H1 (cell line): ENCODE results near the gene ADAM12. TPM values are rescaled to one million over a fixed set of nuclear protein-coding genes. Genes with fewer than 3 reads are reported as not detected.

Experiments used
- CTCF ChIA-PET: fragments of 300-600 bp; sonication (Branson Sonifier 250); formaldehyde crosslinking; loops from one replicate; lab custom pipeline; 2021; ENCODE audit not compliant: partially characterized antibody; lab: Charles Lee
- POLR2A ChIA-PET: fragments of 300-600 bp; sonication (Branson Sonifier 250); formaldehyde crosslinking; loops from one replicate; lab custom pipeline; 2021; ENCODE audit warnings: inconsistent platforms; ENCODE audit not compliant: partially characterized antibody; lab: Charles Lee
- DNase-seq, 2 experiments: peaks; one replicate each; pipeline versions ENCODE4 v3.0.0 to v3.0.0-alpha.2; 2010 to 2022; ENCODE audit warnings: low spot score in 2 of 2, low read depth in 1 of 2, mixed read lengths in 1 of 2
- FAIRE-seq: peaks from 2 replicates; lab custom pipeline; 2011; peaks lifted over from hg19 to GRCh38; lab: Jason Lieb, UNC
- H2AFZ ChIP-seq: 2 replicates; pipeline ENCODE4 v1.8.1; 2012; ENCODE audit warnings: low read length, inconsistent platforms
- H2AK5ac ChIP-seq: 2 replicates; pipeline ENCODE4 v1.6.1; 2013; ENCODE audit warnings: low read depth, low read length
- H2BK120ac ChIP-seq: replicated peaks from 2 replicates; pipeline ENCODE3; 2013; ENCODE audit warnings: low read depth, low read length, inconsistent platforms
- H2BK12ac ChIP-seq: 2 replicates; pipeline ENCODE4 v1.6.1; 2013; ENCODE audit warnings: low read depth, low read length
- H2BK15ac ChIP-seq: 2 replicates; pipeline ENCODE4 v1.6.1; 2013; ENCODE audit warnings: low read length
- H2BK20ac ChIP-seq: 2 replicates; pipeline ENCODE4 v1.6.1; 2013; ENCODE audit warnings: low read length
- H2BK5ac ChIP-seq: 2 replicates; pipeline ENCODE4 v1.6.1; 2013; ENCODE audit warnings: low read depth, low read length
- H3K14ac ChIP-seq: 2 replicates; pipeline ENCODE4 v1.6.1; 2013; ENCODE audit warnings: inconsistent platforms; ENCODE audit not compliant: insufficient read length
- H3K18ac ChIP-seq: 2 replicates; pipeline ENCODE4 v1.6.1; 2013; ENCODE audit warnings: low read length; ENCODE audit errors: extremely low read depth
- H3K23ac ChIP-seq: 2 replicates; pipeline ENCODE4 v1.6.1; 2013; ENCODE audit warnings: inconsistent platforms; ENCODE audit not compliant: insufficient read length
- H3K23me2 ChIP-seq: 2 replicates; pipeline ENCODE4 v1.6.1; 2013; ENCODE audit warnings: low read depth, low read length
- H3K27ac ChIP-seq: 2 replicates; pipeline ENCODE4 v1.6.1; 2011; ENCODE audit warnings: low read depth, low read length, inconsistent platforms
- H3K27me3 ChIP-seq, 4 experiments: replicated peaks in 1 of 4; 1 replicate in 1 of 4; 2 replicates in 3 of 4; pipeline versions ENCODE4 v1.6.1 to v1.8.1; 2011 to 2013; ENCODE audit warnings: low read length in 3 of 4, mild to moderate bottlenecking in 3 of 4, inconsistent platforms in 2 of 4, mixed read lengths in 2 of 4, moderate library complexity in 1 of 4; ENCODE audit not compliant: control insufficient read depth in 3 of 4, insufficient read depth in 3 of 4; ENCODE audit errors: extremely low read depth in 1 of 4
- H3K36me3 ChIP-seq, 4 experiments: 2 replicates each; pipeline versions ENCODE4 v1.6.1 to v1.8.1; 2011 to 2013; ENCODE audit warnings: mild to moderate bottlenecking in 4 of 4, low read length in 3 of 4, moderate library complexity in 2 of 4, control low read depth in 1 of 4, inconsistent platforms in 1 of 4; ENCODE audit not compliant: insufficient read depth in 4 of 4, control insufficient read depth in 2 of 4
- H3K4ac ChIP-seq: replicated peaks from 2 replicates; pipeline ENCODE3; 2013; ENCODE audit warnings: low read length, low read depth, mixed read lengths, inconsistent platforms; ENCODE audit not compliant: insufficient read length
- H3K4me1 ChIP-seq, 4 experiments: replicated peaks in 1 of 4; 1 replicate in 1 of 4; 2 replicates in 3 of 4; pipeline versions ENCODE4 v1.6.1 to v1.8.1; 2011 to 2013; ENCODE audit warnings: low read length in 3 of 4, inconsistent platforms in 2 of 4, mixed read lengths in 1 of 4; ENCODE audit not compliant: insufficient read depth in 4 of 4, control insufficient read depth in 3 of 4
- H3K4me2 ChIP-seq, 2 experiments: 2 replicates each; pipeline versions ENCODE4 v1.6.1 to v1.8.1; 2011 to 2013; ENCODE audit warnings: low read depth in 2 of 2, low read length in 2 of 2, control low read depth in 1 of 2, inconsistent platforms in 1 of 2, mild to moderate bottlenecking in 1 of 2; ENCODE audit not compliant: insufficient read depth in 1 of 2
- H3K4me3 ChIP-seq, 4 experiments: fragments of 200-600, 300-600 bp in 1 of 4; sonication (generic), shearing (Covaris generic), sonication (Bioruptor Twin) in 1 of 4; 2 replicates each; pipeline versions ENCODE4 v1.5.1 to v1.8.1; 2011 to 2016; ENCODE audit warnings: low read length in 4 of 4, low read depth in 3 of 4, control low read depth in 2 of 4, inconsistent platforms in 2 of 4, mild to moderate bottlenecking in 2 of 4, mixed read lengths in 1 of 4, moderate library complexity in 1 of 4; ENCODE audit not compliant: insufficient read depth in 2 of 4; ENCODE audit errors: extremely low read depth in 1 of 4
- H3K56ac ChIP-seq: replicated peaks from 2 replicates; pipeline ENCODE3; 2013; ENCODE audit warnings: low read depth, mild to moderate bottlenecking, mixed read lengths, low read length, inconsistent platforms; ENCODE audit not compliant: insufficient read length
- H3K79me1 ChIP-seq: 2 replicates; pipeline ENCODE4 v1.6.1; 2013; ENCODE audit warnings: low read depth, low read length, control low read depth
- H3K79me2 ChIP-seq, 2 experiments: 2 replicates each; pipeline versions ENCODE4 v1.6.1 to v1.8.1; 2012 to 2013; ENCODE audit warnings: low read length in 2 of 2, mild to moderate bottlenecking in 2 of 2, inconsistent platforms in 1 of 2; ENCODE audit not compliant: insufficient read depth in 2 of 2, control insufficient read depth in 1 of 2
- H3K9ac ChIP-seq, 4 experiments: replicated peaks in 1 of 4; 1 replicate in 1 of 4; 2 replicates in 3 of 4; pipeline versions ENCODE4 v1.6.1 to v1.8.1; 2011 to 2013; ENCODE audit warnings: low read depth in 3 of 4, low read length in 3 of 4, control low read depth in 2 of 4, mild to moderate bottlenecking in 2 of 4, moderate library complexity in 2 of 4, inconsistent platforms in 1 of 4; ENCODE audit errors: extremely low read depth in 1 of 4
- H3K9me3 ChIP-seq, 2 experiments: 2 replicates each; pipeline versions ENCODE4 v1.6.1 to v1.8.1; 2012 to 2013; ENCODE audit warnings: mild to moderate bottlenecking in 2 of 2, moderate library complexity in 2 of 2, control low read depth in 1 of 2, inconsistent platforms in 1 of 2, low read depth in 1 of 2, low read length in 1 of 2, mixed read lengths in 1 of 2; ENCODE audit not compliant: insufficient read depth in 2 of 2
- H4K20me1 ChIP-seq, 2 experiments: replicated peaks in 1 of 2; 2 replicates each; pipeline versions ENCODE3 to v1.8.1; 2011 to 2013; ENCODE audit warnings: inconsistent platforms in 2 of 2, low read length in 2 of 2, mild to moderate bottlenecking in 1 of 2; ENCODE audit not compliant: insufficient read depth in 2 of 2, control insufficient read depth in 1 of 2
- H4K5ac ChIP-seq: 2 replicates; pipeline ENCODE4 v1.6.1; 2013; ENCODE audit warnings: low read length, low read depth, mixed read lengths, inconsistent platforms; ENCODE audit not compliant: insufficient read length
- H4K8ac ChIP-seq: 2 replicates; pipeline ENCODE4 v1.8.0; 2013; ENCODE audit warnings: mild to moderate bottlenecking, moderate library complexity, low read length, inconsistent platforms; ENCODE audit not compliant: insufficient read depth; ENCODE audit errors: extremely low read depth
- H4K91ac ChIP-seq: replicated peaks from 2 replicates; pipeline ENCODE3; 2013; ENCODE audit warnings: low read length, mixed read lengths, inconsistent platforms; ENCODE audit not compliant: insufficient read length
- RNF2 ChIP-seq: fragments of 200-900, 300-1000 bp; sonication (generic); IDR thresholded peaks from 2 replicates; pipeline ENCODE4 v1.7.1; 2016; ENCODE audit warnings: borderline replicate concordance, low read depth, mild to moderate bottlenecking, antibody characterized with exemption, low read length; ENCODE audit not compliant: poor library complexity, severe bottlenecking; ENCODE audit errors: missing control alignments
- YY1 ChIP-seq: IDR thresholded peaks from 2 replicates; pipeline ENCODE4 v1.6.1; 2011; ENCODE audit warnings: low read depth, mild to moderate bottlenecking, low read length
- WGBS, 2 experiments: shearing (Covaris generic) in 1 of 2; methylation state at CpG; one replicate each; pipeline versions ENCODE4 v1.1.6 to v1.1.7; 2013 to 2015; ENCODE audit warnings: low lambda C conversion rate in 2 of 2, mixed read lengths in 2 of 2, inconsistent platforms in 1 of 2, low coverage in 1 of 2, missing lambda C conversion rate in 1 of 2; ENCODE audit not compliant: insufficient replicate concordance in 2 of 2, insufficient coverage in 1 of 2, insufficient read length in 1 of 2; ENCODE audit errors: extremely low coverage in 1 of 2, missing lambda C conversion rate in 1 of 2; 5-methylcytosine and 5-hydroxymethylcytosine counted together
- polyA plus RNA-seq, 7 experiments: library from polyadenylated mRNA; depleted of rRNA in 3 of 7; stranded (reverse) in 5 of 7; unstranded in 2 of 7; fragments of >200 nt in 5 of 7; fragments of 200-250 nt in 2 of 7; gene quantifications; 1 replicate in 5 of 7; 2 replicates in 1 of 7; 4 replicates in 1 of 7; pipeline versions ENCODE4 v1.2.1 to v1.2.3, GENCODE V29; 2011 to 2013; ENCODE audit warnings: missing spikeins in 2 of 7, mixed read lengths in 2 of 7
- total RNA-seq: library from RNA; stranded (reverse); fragmentation: NEBNext Ultra II Directional; extraction: Animal tissue kit (Norgen Biotek cat#: 25700); gene quantifications from 2 replicates; pipeline ENCODE4 v1.2.1, GENCODE V29; 2021
- TF ChIP-seq, protein P1 (sequence below), 3 experiments: IDR thresholded peaks; 1 replicate in 2 of 3; 2 replicates in 1 of 3; pipeline versions ENCODE4 v1.5.1 to v1.6.1; 2011; ENCODE audit warnings: low read length in 3 of 3, mild to moderate bottlenecking in 3 of 3, inconsistent platforms in 2 of 3, low read depth in 1 of 3, moderate library complexity in 1 of 3; ENCODE audit not compliant: insufficient read depth in 1 of 3; ENCODE audit errors: control extremely low read depth in 1 of 3

ADAM12 gene
- total and polyA plus RNA-seq, 2 of the 8 experiments (the other 6 are each of a cell fraction or from before 2014, with no cell fraction given), result 0.07 to 0.17 TPM

DNA sequence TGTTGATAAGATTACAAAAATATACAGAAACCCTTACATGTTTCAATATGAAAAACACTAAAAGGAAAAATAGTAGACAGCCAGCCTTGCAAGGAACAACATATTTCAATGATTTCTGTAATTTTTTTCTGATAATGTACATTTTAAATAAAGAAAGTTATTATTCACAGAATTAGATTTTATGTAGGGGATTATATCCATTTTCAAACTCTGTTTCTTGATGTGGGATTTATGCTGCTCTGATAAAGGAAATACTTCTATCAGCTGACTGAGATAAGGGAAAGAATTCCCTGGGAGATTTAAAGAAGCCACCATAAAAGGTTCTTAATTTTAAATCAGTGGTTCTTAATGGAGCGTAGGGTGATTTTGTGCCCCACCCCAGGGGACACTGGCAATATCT, 180.4 kb downstream of the ADAM12 start:
- no peak overlapping the region for H3K4ac ChIP-seq
- POLR2A ChIA-PET, result no interaction called here
- no peak for FAIRE-seq

More for the DNA sequence above, 180.4 kb downstream of the ADAM12 start:
- no peak for DNase-seq
- Histone ChIP-seq H3K23ac (no peak overlapping the region), H2AFZ (no peak overlapping the region), H3K9me3 (no peaks in the 10 kb centered on the region; a peak in 1 of 4 replicates), H4K5ac (no peak overlapping the region), H2BK5ac (no peak overlapping the region), H4K91ac (no peak overlapping the region), H3K4me3 (no peak overlapping the region), H3K27me3 (no peaks in the 10 kb centered on the region), H2BK20ac (no peak overlapping the region), H3K9ac (no peak overlapping the region; a peak in 1 of 7 replicates), H2BK15ac (no peak overlapping the region), H3K23me2 (no peaks in the 10 kb centered on the region), H3K79me1 (no peaks in the 10 kb centered on the region), H4K8ac (no peak overlapping the region), H2BK120ac (no peak overlapping the region), H3K18ac (no peak overlapping the region), H2AK5ac (no peak overlapping the region), H3K14ac (no peak overlapping the region), H3K36me3 (no peaks in the 10 kb centered on the region), H4K20me1 (no peaks in the 10 kb centered on the region), H3K56ac (no peak overlapping the region), H2BK12ac (no peak overlapping the region), H3K79me2 (no peaks in the 10 kb centered on the region), H3K27ac (no peak overlapping the region), H3K4me2 (no peak overlapping the region), H3K4me1 (no peaks in the 10 kb centered on the region)
- 94% methylated on average over 1 of the region's 1 CpG; no CpG with 5 or more reads in 1 of the 2 experiments for WGBS, 2 experiments
- CTCF ChIA-PET, result interaction anchor here (0.6 to 1.3 kb wide), 3 partner anchors 16 to 200 kb away, joined by 3 read pairs; no protein-coding TSS in a partner anchor
- TF ChIP-seq RNF2 (no peak), YY1 (no peak)
- TF ChIP-seq, protein P1, sequence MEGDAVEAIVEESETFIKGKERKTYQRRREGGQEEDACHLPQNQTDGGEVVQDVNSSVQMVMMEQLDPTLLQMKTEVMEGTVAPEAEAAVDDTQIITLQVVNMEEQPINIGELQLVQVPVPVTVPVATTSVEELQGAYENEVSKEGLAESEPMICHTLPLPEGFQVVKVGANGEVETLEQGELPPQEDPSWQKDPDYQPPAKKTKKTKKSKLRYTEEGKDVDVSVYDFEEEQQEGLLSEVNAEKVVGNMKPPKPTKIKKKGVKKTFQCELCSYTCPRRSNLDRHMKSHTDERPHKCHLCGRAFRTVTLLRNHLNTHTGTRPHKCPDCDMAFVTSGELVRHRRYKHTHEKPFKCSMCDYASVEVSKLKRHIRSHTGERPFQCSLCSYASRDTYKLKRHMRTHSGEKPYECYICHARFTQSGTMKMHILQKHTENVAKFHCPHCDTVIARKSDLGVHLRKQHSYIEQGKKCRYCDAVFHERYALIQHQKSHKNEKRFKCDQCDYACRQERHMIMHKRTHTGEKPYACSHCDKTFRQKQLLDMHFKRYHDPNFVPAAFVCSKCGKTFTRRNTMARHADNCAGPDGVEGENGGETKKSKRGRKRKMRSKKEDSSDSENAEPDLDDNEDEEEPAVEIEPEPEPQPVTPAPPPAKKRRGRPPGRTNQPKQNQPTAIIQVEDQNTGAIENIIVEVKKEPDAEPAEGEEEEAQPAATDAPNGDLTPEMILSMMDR (IDR thresholded peaks at IDR 0.05; ENCODE audit: control extremely low read depth in 1 of 3, insufficient read depth in 1 of 3, low read depth in 1 of 3, low read length in 3 of 3), result no peak
